HepG2 (cell line): ENCODE results near the gene CRISPLD2. TPM values are rescaled to one million over a fixed set of nuclear protein-coding genes. Genes with fewer than 3 reads are reported as not detected.

Source experiments
- AHDC1 ChIP-seq: sonication (generic); formaldehyde crosslinking; IDR thresholded peaks from 2 replicates; pipeline ENCODE4 v1.5.1; 2020; ENCODE audit warnings: mild to moderate bottlenecking, missing genetic modification reagents, borderline replicate concordance
- MXI1 ChIP-seq: IDR thresholded peaks from 3 replicates; pipeline ENCODE4 v1.6.1; 2012; ENCODE audit warnings: low read depth, low read length, inconsistent platforms, borderline replicate concordance
- PCBP1 ChIP-seq: fragments of 200-400 bp; formaldehyde crosslinking; IDR thresholded peaks from 2 replicates; pipeline ENCODE4 v1.6.1; 2017; ENCODE audit warnings: mild to moderate bottlenecking, low read depth, low read length, borderline replicate concordance
- POGZ ChIP-seq: sonication (generic); formaldehyde crosslinking; IDR thresholded peaks from 2 replicates; pipeline ENCODE4 v1.4.0; 2020; ENCODE audit warnings: mild to moderate bottlenecking, missing genetic modification reagents
- TFDP2 ChIP-seq: sonication (generic); formaldehyde crosslinking; IDR thresholded peaks from 2 replicates; pipeline ENCODE4 v1.4.0; 2020; ENCODE audit warnings: missing genetic modification reagents
- ZGPAT ChIP-seq: IDR thresholded peaks from 2 replicates; pipeline ENCODE4 v1.6.1; 2016; ENCODE audit warnings: mild to moderate bottlenecking
- ZNF251 ChIP-seq: sonication (generic); formaldehyde crosslinking; IDR thresholded peaks from 2 replicates; pipeline ENCODE4 v1.9.0; 2021; ENCODE audit warnings: mild to moderate bottlenecking, missing genetic modification reagents
- ZNF512B ChIP-seq: sonication (generic); formaldehyde crosslinking; IDR thresholded peaks from 2 replicates; pipeline ENCODE4 v1.5.1; 2020; ENCODE audit warnings: missing genetic modification reagents, mild to moderate bottlenecking, borderline replicate concordance
- polyA plus RNA-seq, 8 experiments: library from polyadenylated mRNA; depleted of rRNA in 3 of 8; stranded (reverse) in 7 of 8; unstranded in 1 of 8; fragments of >200 nt; fragmentation: Illumina TruSeq in 4 of 8; extraction: Trizol in 4 of 8; gene quantifications; 2 replicates each; pipeline versions ENCODE4 v1.2.1 to v1.2.3, GENCODE V29; 2011 to 2016; ENCODE audit warnings: low read depth in 4 of 8, missing spikeins in 1 of 8, mixed read lengths in 1 of 8; ENCODE audit not compliant: insufficient read depth in 1 of 8
- total RNA-seq, 5 experiments: library from RNA; depleted of rRNA; stranded (reverse); fragments of >200 nt; fragmentation: Illumina TruSeq; extraction: Trizol; gene quantifications; 2 replicates each; pipeline ENCODE4 v1.2.3, GENCODE V29; 2016; ENCODE audit warnings: low read depth in 1 of 5
- TF ChIP-seq, protein P1 (sequence below): sonication (generic); formaldehyde crosslinking; IDR thresholded peaks from 2 replicates; pipeline ENCODE4 v1.5.1; 2020; ENCODE audit warnings: mild to moderate bottlenecking, moderate library complexity, missing genetic modification reagents

CRISPLD2 gene
- total and polyA plus RNA-seq, 2 of the 13 experiments (the other 11 are each of a cell fraction or from before 2014, with no cell fraction given): 0.04 to 0.31 TPM

- TF ChIP-seq ZNF512B (CRISPR knock-in tag) (no peak), TFDP2 (no peak), PCBP1 (no peak), POGZ (CRISPR knock-in tag) (no peak; the same call in 1 of the 2 replicates), AHDC1 (CRISPR knock-in tag) (peak; percentile 79; the same call in 1 of the 2 replicates), MXI1 (peak; percentile 41; the same call in 1 of the 3 replicates), ZNF251 (CRISPR knock-in tag) (no peak), ZGPAT (CRISPR knock-in tag) (peak; percentile 86)
- TF ChIP-seq, protein P1, sequence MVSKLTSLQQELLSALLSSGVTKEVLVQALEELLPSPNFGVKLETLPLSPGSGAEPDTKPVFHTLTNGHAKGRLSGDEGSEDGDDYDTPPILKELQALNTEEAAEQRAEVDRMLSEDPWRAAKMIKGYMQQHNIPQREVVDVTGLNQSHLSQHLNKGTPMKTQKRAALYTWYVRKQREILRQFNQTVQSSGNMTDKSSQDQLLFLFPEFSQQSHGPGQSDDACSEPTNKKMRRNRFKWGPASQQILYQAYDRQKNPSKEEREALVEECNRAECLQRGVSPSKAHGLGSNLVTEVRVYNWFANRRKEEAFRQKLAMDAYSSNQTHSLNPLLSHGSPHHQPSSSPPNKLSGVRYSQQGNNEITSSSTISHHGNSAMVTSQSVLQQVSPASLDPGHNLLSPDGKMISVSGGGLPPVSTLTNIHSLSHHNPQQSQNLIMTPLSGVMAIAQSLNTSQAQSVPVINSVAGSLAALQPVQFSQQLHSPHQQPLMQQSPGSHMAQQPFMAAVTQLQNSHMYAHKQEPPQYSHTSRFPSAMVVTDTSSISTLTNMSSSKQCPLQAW: peak; percentile 85; the same call in 1 of the 2 replicates
Measured at GRCh38 chr16:84851192-84852127, 31.7 kb downstream of the CRISPLD2 start (continued).
